Panc1 (cell line): ENCODE results near the gene CDK18.

Experiments used
- TCF7L2 ChIP-seq: IDR thresholded peaks from 2 replicates; pipeline ENCODE4 v1.6.1; 2011; ENCODE audit warnings: mild to moderate bottlenecking, low read depth, low read length, inconsistent platforms
- TF ChIP-seq, protein P1 (sequence below): fragments of 450-650 bp; IDR thresholded peaks from 2 replicates; pipeline ENCODE4 v1.5.1; 2017; ENCODE audit warnings: mild to moderate bottlenecking

GRCh38 chr1:205519541-205520131 is 15.2 kb downstream of the CDK18 start:
- TF ChIP-seq, protein P1, sequence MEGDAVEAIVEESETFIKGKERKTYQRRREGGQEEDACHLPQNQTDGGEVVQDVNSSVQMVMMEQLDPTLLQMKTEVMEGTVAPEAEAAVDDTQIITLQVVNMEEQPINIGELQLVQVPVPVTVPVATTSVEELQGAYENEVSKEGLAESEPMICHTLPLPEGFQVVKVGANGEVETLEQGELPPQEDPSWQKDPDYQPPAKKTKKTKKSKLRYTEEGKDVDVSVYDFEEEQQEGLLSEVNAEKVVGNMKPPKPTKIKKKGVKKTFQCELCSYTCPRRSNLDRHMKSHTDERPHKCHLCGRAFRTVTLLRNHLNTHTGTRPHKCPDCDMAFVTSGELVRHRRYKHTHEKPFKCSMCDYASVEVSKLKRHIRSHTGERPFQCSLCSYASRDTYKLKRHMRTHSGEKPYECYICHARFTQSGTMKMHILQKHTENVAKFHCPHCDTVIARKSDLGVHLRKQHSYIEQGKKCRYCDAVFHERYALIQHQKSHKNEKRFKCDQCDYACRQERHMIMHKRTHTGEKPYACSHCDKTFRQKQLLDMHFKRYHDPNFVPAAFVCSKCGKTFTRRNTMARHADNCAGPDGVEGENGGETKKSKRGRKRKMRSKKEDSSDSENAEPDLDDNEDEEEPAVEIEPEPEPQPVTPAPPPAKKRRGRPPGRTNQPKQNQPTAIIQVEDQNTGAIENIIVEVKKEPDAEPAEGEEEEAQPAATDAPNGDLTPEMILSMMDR = no peak
- no peak for TF ChIP-seq TCF7L2
